HepG2 (cell line): Measurements from ENCODE around the gene PDS5B. TPM values are rescaled to one million over a fixed set of nuclear protein-coding genes. Genes with fewer than 3 reads are reported as not detected.

Experiments
- CEBPG ChIP-seq: IDR thresholded peaks from 2 replicates; pipeline ENCODE4 v1.6.1; 2016
- MATR3 ChIP-seq: sonication (generic); formaldehyde crosslinking; IDR thresholded peaks from 2 replicates; pipeline ENCODE4 v1.4.0; 2020; ENCODE audit warnings: missing genetic modification reagents
- MEIS2 ChIP-seq: sonication (generic); formaldehyde crosslinking; IDR thresholded peaks from 2 replicates; pipeline ENCODE4 v1.9.0; 2021; ENCODE audit warnings: mild to moderate bottlenecking, missing genetic modification reagents
- MLXIP ChIP-seq: sonication (generic); formaldehyde crosslinking; IDR thresholded peaks from 2 replicates; pipeline ENCODE4 v1.9.0; 2021; ENCODE audit warnings: missing genetic modification reagents, borderline replicate concordance
- MNT ChIP-seq: fragments of 450-650 bp; IDR thresholded peaks from 2 replicates; pipeline ENCODE4 v1.6.1; 2016
- NAIF1 ChIP-seq: sonication (generic); formaldehyde crosslinking; IDR thresholded peaks from 2 replicates; pipeline ENCODE4 v1.5.0; 2020; ENCODE audit warnings: mild to moderate bottlenecking, missing genetic modification reagents, borderline replicate concordance
- NFIB ChIP-seq: sonication (generic); formaldehyde crosslinking; IDR thresholded peaks from 2 replicates; pipeline ENCODE4 v1.9.0; 2021; ENCODE audit warnings: missing genetic modification reagents, mild to moderate bottlenecking, borderline replicate concordance
- NR2F1 ChIP-seq, 2 experiments: fragments of 450-650 bp in 1 of 2; formaldehyde crosslinking in 1 of 2; IDR thresholded peaks; 2 replicates each; pipeline versions ENCODE4 v1.5.0 to v1.6.1; 2016 to 2020; ENCODE audit warnings: mild to moderate bottlenecking in 1 of 2, missing compliant biosample characterization in 1 of 2, missing genetic modification reagents in 1 of 2, moderate library complexity in 1 of 2
- RBM22 ChIP-seq: fragments of 200-400 bp; formaldehyde crosslinking; optimal IDR thresholded peaks from 2 replicates; pipeline ENCODE3; 2017; ENCODE audit warnings: mild to moderate bottlenecking, low read length, moderate library complexity
- REL ChIP-seq: sonication (generic); formaldehyde crosslinking; conservative IDR thresholded peaks from 2 replicates; pipeline ENCODE4 v1.8.0; 2022; ENCODE audit warnings: mild to moderate bottlenecking, missing genetic modification reagents, moderate library complexity
- SOX13 ChIP-seq, 3 experiments: fragments of 450-650 bp in 1 of 3; sonication (generic) in 1 of 3; formaldehyde crosslinking in 1 of 3; IDR thresholded peaks in 2 of 3; conservative IDR thresholded peaks in 1 of 3; 2 replicates each; pipeline versions ENCODE4 v1.5.0 to v1.6.1; 2016 to 2020; ENCODE audit warnings: antibody characterized with exemption in 1 of 3, mild to moderate bottlenecking in 1 of 3, missing compliant biosample characterization in 1 of 3, missing genetic modification reagents in 1 of 3, moderate library complexity in 1 of 3
- SP140L ChIP-seq: sonication (generic); formaldehyde crosslinking; IDR thresholded peaks from 2 replicates; pipeline ENCODE4 v1.4.0; 2020; ENCODE audit warnings: missing genetic modification reagents, borderline replicate concordance
- YEATS4 ChIP-seq: sonication (generic); formaldehyde crosslinking; IDR thresholded peaks from 2 replicates; pipeline ENCODE4 v1.4.0; 2020; ENCODE audit warnings: missing genetic modification reagents, borderline replicate concordance
- ZNF20 ChIP-seq: sonication (generic); formaldehyde crosslinking; IDR thresholded peaks from 2 replicates; pipeline ENCODE4 v1.4.0; 2020; ENCODE audit warnings: mild to moderate bottlenecking, moderate library complexity, missing genetic modification reagents
- ZNF570 ChIP-seq: sonication (generic); formaldehyde crosslinking; IDR thresholded peaks from 2 replicates; pipeline ENCODE4 v1.4.0; 2020; ENCODE audit warnings: mild to moderate bottlenecking, missing genetic modification reagents, borderline replicate concordance
- polyA plus RNA-seq, 8 experiments: library from polyadenylated mRNA; depleted of rRNA in 3 of 8; stranded (reverse) in 7 of 8; unstranded in 1 of 8; fragments of >200 nt; fragmentation: Illumina TruSeq in 4 of 8; extraction: Trizol in 4 of 8; gene quantifications; 2 replicates each; pipeline versions ENCODE4 v1.2.1 to v1.2.3, GENCODE V29; 2011 to 2016; ENCODE audit warnings: low read depth in 4 of 8, missing spikeins in 1 of 8, mixed read lengths in 1 of 8; ENCODE audit not compliant: insufficient read depth in 1 of 8
- total RNA-seq, 5 experiments: library from RNA; depleted of rRNA; stranded (reverse); fragments of >200 nt; fragmentation: Illumina TruSeq; extraction: Trizol; gene quantifications; 2 replicates each; pipeline ENCODE4 v1.2.3, GENCODE V29; 2016; ENCODE audit warnings: low read depth in 1 of 5
- TF ChIP-seq, protein P1 (sequence below): sonication (generic); formaldehyde crosslinking; IDR thresholded peaks from 2 replicates; pipeline ENCODE4 v1.5.0; 2020; ENCODE audit warnings: mild to moderate bottlenecking, missing genetic modification reagents, borderline replicate concordance

The PDS5B gene
- total and polyA plus RNA-seq, 2 of the 13 experiments (the other 11 are each of a cell fraction or from before 2014, with no cell fraction given) = 5.8 to 24.6 TPM

DNA sequence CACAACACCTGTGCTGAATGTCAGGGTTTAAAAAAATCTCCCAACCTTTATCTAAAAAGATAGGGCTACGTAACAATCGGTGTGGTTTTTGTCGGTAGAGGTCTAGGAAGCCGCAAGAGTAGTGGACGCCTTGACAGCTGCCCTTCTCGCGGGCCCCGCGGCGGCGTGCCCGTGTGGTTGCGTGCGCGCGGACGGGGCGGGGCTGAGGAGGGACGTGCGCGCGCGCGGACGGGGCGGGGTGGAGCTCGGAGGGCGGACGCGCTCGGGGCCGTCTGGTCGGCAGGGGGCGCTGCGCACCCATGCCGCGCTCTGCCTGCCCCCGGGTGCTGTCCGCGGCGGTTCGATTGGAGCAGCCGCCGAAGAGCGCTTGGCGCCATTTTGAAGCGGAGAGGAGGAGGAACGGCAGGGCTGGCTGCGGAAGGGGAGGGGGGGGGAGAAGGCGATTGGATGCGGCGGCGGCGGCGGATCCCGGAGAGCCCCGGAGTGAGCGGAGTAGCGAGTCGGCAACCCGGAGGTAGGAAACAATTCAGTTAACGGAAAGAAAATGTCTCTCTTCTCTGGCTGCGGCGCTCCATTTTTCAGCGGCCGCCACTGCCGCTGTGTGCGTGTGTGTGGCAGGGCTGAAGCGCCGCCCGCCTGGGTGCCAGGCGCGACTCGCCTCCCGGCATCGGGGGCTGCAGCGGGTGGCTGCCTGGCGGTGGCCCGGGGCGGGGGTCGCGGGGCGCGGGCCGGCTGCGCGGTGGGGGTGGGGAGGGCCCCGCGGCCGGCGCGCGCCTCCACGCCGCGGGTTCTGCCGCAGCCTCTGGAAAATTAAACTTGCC is at the start of gene PDS5B (continued):
- TF ChIP-seq NFIB (no peak), MNT (no peak), MLXIP (CRISPR knock-in tag) (no peak), REL (CRISPR knock-in tag) (no peak), NR2F1 (CRISPR knock-in tag; IDR thresholded peaks at IDR 0.05) (no peak), NAIF1 (CRISPR knock-in tag) (no peak), ZNF570 (CRISPR knock-in tag) (no peak), CEBPG (CRISPR knock-in tag) (no peak), RBM22 (no peak), ZNF20 (CRISPR knock-in tag) (no peak), MATR3 (no peak), YEATS4 (CRISPR knock-in tag) (peak; percentile 77), MEIS2 (peak; percentile 46; the same call in 1 of the 2 replicates), SOX13 (IDR thresholded peaks at IDR 0.05) (no peak), SOX13 (CRISPR knock-in tag; conservative IDR thresholded peaks at IDR 0.05 in 1 of 2, IDR thresholded peaks at IDR 0.05 in 1 of 2) (no peak), SP140L (CRISPR knock-in tag) (no peak)
- TF ChIP-seq, protein P1, sequence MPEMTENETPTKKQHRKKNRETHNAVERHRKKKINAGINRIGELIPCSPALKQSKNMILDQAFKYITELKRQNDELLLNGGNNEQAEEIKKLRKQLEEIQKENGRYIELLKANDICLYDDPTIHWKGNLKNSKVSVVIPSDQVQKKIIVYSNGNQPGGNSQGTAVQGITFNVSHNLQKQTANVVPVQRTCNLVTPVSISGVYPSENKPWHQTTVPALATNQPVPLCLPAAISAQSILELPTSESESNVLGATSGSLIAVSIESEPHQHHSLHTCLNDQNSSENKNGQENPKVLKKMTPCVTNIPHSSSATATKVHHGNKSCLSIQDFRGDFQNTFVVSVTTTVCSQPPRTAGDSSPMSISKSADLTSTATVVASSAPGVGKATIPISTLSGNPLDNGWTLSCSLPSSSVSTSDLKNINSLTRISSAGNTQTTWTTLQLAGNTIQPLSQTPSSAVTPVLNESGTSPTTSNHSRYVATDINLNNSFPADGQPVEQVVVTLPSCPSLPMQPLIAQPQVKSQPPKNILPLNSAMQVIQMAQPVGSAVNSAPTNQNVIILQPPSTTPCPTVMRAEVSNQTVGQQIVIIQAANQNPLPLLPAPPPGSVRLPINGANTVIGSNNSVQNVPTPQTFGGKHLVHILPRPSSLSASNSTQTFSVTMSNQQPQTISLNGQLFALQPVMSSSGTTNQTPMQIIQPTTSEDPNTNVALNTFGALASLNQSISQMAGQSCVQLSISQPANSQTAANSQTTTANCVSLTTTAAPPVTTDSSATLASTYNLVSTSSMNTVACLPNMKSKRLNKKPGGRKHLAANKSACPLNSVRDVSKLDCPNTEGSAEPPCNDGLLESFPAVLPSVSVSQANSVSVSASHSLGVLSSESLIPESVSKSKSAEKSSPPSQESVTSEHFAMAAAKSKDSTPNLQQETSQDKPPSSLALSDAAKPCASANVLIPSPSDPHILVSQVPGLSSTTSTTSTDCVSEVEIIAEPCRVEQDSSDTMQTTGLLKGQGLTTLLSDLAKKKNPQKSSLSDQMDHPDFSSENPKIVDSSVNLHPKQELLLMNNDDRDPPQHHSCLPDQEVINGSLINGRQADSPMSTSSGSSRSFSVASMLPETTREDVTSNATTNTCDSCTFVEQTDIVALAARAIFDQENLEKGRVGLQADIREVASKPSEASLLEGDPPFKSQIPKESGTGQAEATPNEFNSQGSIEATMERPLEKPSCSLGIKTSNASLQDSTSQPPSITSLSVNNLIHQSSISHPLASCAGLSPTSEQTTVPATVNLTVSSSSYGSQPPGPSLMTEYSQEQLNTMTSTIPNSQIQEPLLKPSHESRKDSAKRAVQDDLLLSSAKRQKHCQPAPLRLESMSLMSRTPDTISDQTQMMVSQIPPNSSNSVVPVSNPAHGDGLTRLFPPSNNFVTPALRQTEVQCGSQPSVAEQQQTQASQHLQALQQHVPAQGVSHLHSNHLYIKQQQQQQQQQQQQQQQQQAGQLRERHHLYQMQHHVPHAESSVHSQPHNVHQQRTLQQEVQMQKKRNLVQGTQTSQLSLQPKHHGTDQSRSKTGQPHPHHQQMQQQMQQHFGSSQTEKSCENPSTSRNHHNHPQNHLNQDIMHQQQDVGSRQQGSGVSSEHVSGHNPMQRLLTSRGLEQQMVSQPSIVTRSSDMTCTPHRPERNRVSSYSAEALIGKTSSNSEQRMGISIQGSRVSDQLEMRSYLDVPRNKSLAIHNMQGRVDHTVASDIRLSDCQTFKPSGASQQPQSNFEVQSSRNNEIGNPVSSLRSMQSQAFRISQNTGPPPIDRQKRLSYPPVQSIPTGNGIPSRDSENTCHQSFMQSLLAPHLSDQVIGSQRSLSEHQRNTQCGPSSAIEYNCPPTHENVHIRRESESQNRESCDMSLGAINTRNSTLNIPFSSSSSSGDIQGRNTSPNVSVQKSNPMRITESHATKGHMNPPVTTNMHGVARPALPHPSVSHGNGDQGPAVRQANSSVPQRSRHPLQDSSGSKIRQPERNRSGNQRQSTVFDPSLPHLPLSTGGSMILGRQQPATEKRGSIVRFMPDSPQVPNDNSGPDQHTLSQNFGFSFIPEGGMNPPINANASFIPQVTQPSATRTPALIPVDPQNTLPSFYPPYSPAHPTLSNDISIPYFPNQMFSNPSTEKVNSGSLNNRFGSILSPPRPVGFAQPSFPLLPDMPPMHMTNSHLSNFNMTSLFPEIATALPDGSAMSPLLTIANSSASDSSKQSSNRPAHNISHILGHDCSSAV (CRISPR knock-in tag) = no peak
